Kidney (tissue), 14 donors: ENCODE measurements around the gene ATG16L1. TPM values are rescaled to one million over a fixed set of nuclear protein-coding genes. Genes with fewer than 3 reads are reported as not detected.

Experiments used
- DNase-seq, 5 donors: peaks; one replicate each; pipeline ENCODE4 v3.0.0-alpha.2; 2013 to 2020
- FAIRE-seq: peaks from 2 replicates; lab custom pipeline; 2012; peaks lifted over from hg19 to GRCh38; lab: Jason Lieb, UNC
- H3K27ac ChIP-seq, 2 donors: one replicate each; pipeline ENCODE4 v1.7.0; 2013; ENCODE audit warnings: low read depth in 2 of 2, low read length in 2 of 2, inconsistent platforms in 1 of 2
- H3K27me3 ChIP-seq: one replicate; pipeline ENCODE4 v1.7.1; 2013; ENCODE audit warnings: low read length, inconsistent platforms; ENCODE audit not compliant: control insufficient read depth, insufficient read depth
- H3K36me3 ChIP-seq, 3 donors: one replicate each; pipeline versions ENCODE4 v1.7.0 to v1.7.1; 2013; ENCODE audit warnings: low read length in 3 of 3, control low read depth in 1 of 3, inconsistent platforms in 1 of 3; ENCODE audit not compliant: insufficient read depth in 3 of 3, control insufficient read depth in 2 of 3
- H3K4me1 ChIP-seq, 3 donors: one replicate each; pipeline versions ENCODE4 v1.7.0 to v1.7.1; 2013; ENCODE audit warnings: low read length in 3 of 3, inconsistent platforms in 1 of 3, low read depth in 1 of 3; ENCODE audit not compliant: control insufficient read depth in 2 of 3, insufficient read depth in 2 of 3
- H3K4me3 ChIP-seq, 3 donors: one replicate each; pipeline versions ENCODE4 v1.7.0 to v1.8.1; 2013; ENCODE audit warnings: low read length in 3 of 3, control low read depth in 1 of 3, inconsistent platforms in 1 of 3
- H3K9ac ChIP-seq, 3 donors: one replicate each; pipeline versions ENCODE4 v1.7.0 to v1.7.1; 2013; ENCODE audit warnings: low read length in 3 of 3, control low read depth in 1 of 3, inconsistent platforms in 1 of 3
- H3K9me3 ChIP-seq, 3 donors: one replicate each; pipeline versions ENCODE4 v1.7.0 to v1.7.1; 2013; ENCODE audit warnings: low read length in 3 of 3, control low read depth in 1 of 3, inconsistent platforms in 1 of 3; ENCODE audit not compliant: control insufficient read depth in 2 of 3, insufficient read depth in 1 of 3
- CTCF ChIP-seq: IDR thresholded peaks from 3 replicates; pipeline ENCODE4 v1.5.1; 2012; ENCODE audit warnings: mild to moderate bottlenecking, moderate library complexity, borderline replicate concordance; ENCODE audit not compliant: insufficient read depth; ENCODE audit errors: extremely low read depth
- intact Hi-C: fragments of 100-400 bp; cut with DNase I; formaldehyde crosslinking; loops from one replicate; pipeline ENCODE4 v1.11.1; 2022
- polyA plus RNA-seq: library from polyadenylated mRNA; stranded (reverse); fragments of 350-450 nt; fragmentation: Illumina TruSeq; extraction: RNeasy Lipid Tissue Mini Kit (QIAGEN cat#74804); gene quantifications from one replicate; pipeline ENCODE4 v1.2.3, GENCODE V29; 2014; ENCODE audit warnings: low read depth, low replicate concordance; ENCODE audit not compliant: insufficient read depth
- total RNA-seq: library from RNA; stranded (reverse); fragmentation: NEBNext Ultra II Directional; extraction: Animal tissue kit (Norgen Biotek cat#: 25700); gene quantifications from one replicate; pipeline ENCODE4 v1.2.1, GENCODE V29; 2021
- donor health status: control.
- donor health status: control.
- donor health status: control.
- donor health status: control.
- donor health status: control.
- donor health status: DM: yes; HTN: yes; CAD: no.
- donor health status: Normal renal cell carcinoma (clear cell type).

The ATG16L1 gene
- total and polyA plus RNA-seq, 2 donors from 2014 or later = 11.7 to 30.8 TPM

GRCh38 chr2:233336541-233336940 is 85.1 kb downstream of the ATG16L1 start:
- no peaks in the 10 kb centered on the region for H3K9me3 ChIP-seq
- DNase-seq (no peak), FAIRE-seq (no peak)
- H3K27ac ChIP-seq = no peak overlapping the region
- no peak for TF ChIP-seq CTCF
- no peak overlapping the region for H3K4me3 ChIP-seq
- no peaks in the 10 kb centered on the region for H3K27me3 ChIP-seq
- intact Hi-C loops = no loop called here
- H3K9ac ChIP-seq = no peak overlapping the region
- no peaks in the 10 kb centered on the region for H3K4me1 ChIP-seq
- no peaks in the 10 kb centered on the region for H3K36me3 ChIP-seq

- intact Hi-C loops = no loop called here
- no peak for TF ChIP-seq CTCF
- Histone ChIP-seq H3K9ac (no peak overlapping the region), H3K9me3 (no peaks in the 10 kb centered on the region), H3K36me3 (no peaks in the 10 kb centered on the region), H3K27ac (no peak overlapping the region), H3K27me3 (no peaks in the 10 kb centered on the region), H3K4me3 (no peak overlapping the region), H3K4me1 (no peaks in the 10 kb centered on the region)
- FAIRE-seq (no peak), DNase-seq (no peak)
Measured at GRCh38 chr2:233338046-233338445, 86.6 kb downstream of the ATG16L1 start.

- H3K9me3 ChIP-seq = no peaks in the 10 kb centered on the region
- no peak overlapping the region for H3K27ac ChIP-seq
- intact Hi-C loops = no loop called here
- H3K9ac ChIP-seq = no peak overlapping the region
- H3K4me1 ChIP-seq = no peaks in the 10 kb centered on the region
- FAIRE-seq (no peak), DNase-seq (no peak)
- H3K36me3 ChIP-seq = no peaks in the 10 kb centered on the region
- no peak for TF ChIP-seq CTCF
- no peak overlapping the region for H3K4me3 ChIP-seq
- H3K27me3 ChIP-seq = no peaks in the 10 kb centered on the region
Measured at GRCh38 chr2:233338812-233339368, 87.4 kb downstream of the ATG16L1 start.

GRCh38 chr2:233339427-233339826 is 88.0 kb downstream of the ATG16L1 start:
- Histone ChIP-seq H3K9ac (no peak overlapping the region), H3K9me3 (no peaks in the 10 kb centered on the region), H3K4me3 (no peak overlapping the region), H3K27ac (no peak overlapping the region), H3K27me3 (no peaks in the 10 kb centered on the region), H3K36me3 (no peaks in the 10 kb centered on the region), H3K4me1 (no peaks in the 10 kb centered on the region)
- FAIRE-seq = no peak
- intact Hi-C loops = no loop called here
- no peak for TF ChIP-seq CTCF
- DNase-seq = no peak
